Skeletal muscle cell (primary cell): Measurements from ENCODE around the gene POLDIP2.
A peak's percentile ranks its signal among the peaks of the same experiment; 100 is the strongest.

ENCODE experiments used
- DNase-seq: peaks from one replicate; pipeline ENCODE4 v3.0.0-alpha.2; 2010; ENCODE audit warnings: low read depth
- H3K4me3 ChIP-seq: 2 replicates; pipeline ENCODE4 v1.5.1; 2011; ENCODE audit warnings: low read depth, mild to moderate bottlenecking, control low read depth, low read length, moderate library complexity

The POLDIP2 gene

DNA sequence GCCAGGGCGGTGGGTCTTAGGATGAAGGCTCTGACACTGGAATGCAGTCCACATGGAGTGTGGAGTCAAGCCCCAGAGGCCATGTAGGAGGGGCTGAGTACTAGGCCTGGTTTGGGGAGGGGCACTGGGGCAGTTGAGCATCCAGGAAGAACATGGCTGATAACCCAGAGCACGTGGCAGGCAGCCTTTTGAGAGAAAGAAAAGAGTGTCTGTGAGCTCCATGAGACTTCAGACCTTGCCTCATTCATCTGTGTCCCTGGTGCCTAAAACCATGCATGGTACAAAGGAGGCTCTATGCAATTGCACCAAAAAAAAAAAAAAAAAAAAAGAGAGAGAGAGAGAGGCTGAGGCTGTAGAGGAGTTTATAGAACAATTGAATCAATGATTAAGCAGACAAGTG, 34.1 kb upstream of the POLDIP2 start:
- no peak overlapping the region for H3K4me3 ChIP-seq
- DNase-seq, result no peak

DNA sequence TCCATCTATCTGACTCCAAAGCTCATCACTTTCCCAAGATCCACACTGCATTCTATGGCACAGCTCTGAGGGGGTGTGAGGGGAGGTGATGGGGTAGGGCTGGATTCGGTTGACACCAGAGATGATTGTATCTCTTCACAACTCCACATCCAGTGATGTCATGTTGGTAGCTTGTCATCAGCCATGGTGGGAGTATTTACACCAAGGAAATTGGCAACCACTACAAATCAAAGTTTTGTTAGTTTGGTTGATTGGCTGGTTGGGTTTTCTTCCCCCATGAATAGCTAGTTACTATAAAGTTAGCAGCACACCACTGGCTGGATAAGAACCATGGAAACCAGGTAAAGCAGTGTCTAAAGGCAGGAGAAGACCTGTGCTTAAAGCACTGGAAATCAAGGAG, 33.7 kb upstream of the POLDIP2 start:
- H3K4me3 ChIP-seq, result no peak overlapping the region
- no peak for DNase-seq

DNA sequence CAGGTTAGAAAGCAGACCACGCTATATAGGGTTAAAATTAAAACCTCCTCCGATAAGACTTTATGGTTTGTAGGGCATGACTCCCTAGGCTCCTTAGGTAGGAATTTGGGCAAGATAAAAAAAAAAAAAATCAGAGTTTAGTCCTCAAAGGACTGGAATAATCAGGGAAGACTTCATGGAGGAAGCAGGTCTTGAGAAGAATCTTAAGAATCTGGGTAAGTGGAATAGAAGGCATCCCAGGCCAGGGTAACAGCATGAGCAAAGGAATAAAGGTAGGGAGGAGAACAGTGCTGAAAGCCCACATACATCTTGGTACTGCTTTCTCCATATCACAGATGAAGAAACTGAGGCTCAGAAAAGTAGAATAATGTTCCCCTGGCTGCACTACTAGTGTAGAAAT, 33.2 kb upstream of the POLDIP2 start:
- no peak for DNase-seq
- no peak overlapping the region for H3K4me3 ChIP-seq

DNA sequence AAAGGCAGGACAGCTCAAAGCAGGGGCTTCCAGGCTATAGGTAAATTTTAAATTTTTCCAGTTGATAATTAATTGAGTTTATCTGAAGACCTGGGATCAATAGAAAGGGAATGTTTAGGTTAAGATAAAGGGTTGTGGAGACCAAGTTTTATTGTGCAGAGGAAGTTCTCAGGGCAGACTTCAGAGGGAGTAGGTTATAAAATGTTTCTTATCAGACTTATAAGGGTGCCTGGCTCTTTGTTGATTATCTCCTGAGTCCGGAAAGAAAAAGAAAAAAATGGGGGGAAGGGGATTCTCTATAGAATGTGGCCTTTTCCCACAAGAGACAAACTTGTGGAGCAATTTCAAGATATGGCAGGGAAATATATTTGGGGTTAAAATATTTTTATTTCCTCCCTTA, 32.8 kb upstream of the POLDIP2 start:
- no peak for DNase-seq

DNA sequence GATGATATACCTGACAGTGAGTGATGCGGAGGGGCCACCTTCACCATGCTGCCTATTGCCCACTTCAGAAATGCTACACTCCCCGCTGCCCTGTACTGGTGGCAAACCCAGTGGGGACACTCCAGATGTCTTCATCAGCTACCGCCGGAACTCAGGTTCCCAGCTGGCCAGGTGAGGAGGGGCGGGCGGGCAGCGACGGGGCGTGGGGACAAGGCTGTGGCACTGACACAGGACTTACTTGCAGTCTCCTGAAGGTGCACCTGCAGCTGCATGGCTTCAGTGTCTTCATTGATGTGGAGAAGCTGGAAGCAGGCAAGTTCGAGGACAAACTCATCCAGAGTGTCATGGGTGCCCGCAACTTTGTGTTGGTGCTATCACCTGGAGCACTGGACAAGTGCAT, 30.8 kb upstream of the POLDIP2 start:
- DNase-seq, result no peak

More for the DNA sequence above, 32.8 kb upstream of the POLDIP2 start:
- H3K4me3 ChIP-seq, result no peak overlapping the region

GRCh38 chr17:28386391-28386790, 29.1 kb upstream of the POLDIP2 start:
- no peak for DNase-seq
- no peak overlapping the region for H3K4me3 ChIP-seq

More for the DNA sequence above, 30.8 kb upstream of the POLDIP2 start:
- H3K4me3 ChIP-seq, result no peak overlapping the region

GRCh38 chr17:28385406-28385805, 28.1 kb upstream of the POLDIP2 start:
- no peak overlapping the region for H3K4me3 ChIP-seq
- DNase-seq, result no peak

GRCh38 chr17:28385037-28385400, 27.7 kb upstream of the POLDIP2 start:
- no peak for DNase-seq

DNA sequence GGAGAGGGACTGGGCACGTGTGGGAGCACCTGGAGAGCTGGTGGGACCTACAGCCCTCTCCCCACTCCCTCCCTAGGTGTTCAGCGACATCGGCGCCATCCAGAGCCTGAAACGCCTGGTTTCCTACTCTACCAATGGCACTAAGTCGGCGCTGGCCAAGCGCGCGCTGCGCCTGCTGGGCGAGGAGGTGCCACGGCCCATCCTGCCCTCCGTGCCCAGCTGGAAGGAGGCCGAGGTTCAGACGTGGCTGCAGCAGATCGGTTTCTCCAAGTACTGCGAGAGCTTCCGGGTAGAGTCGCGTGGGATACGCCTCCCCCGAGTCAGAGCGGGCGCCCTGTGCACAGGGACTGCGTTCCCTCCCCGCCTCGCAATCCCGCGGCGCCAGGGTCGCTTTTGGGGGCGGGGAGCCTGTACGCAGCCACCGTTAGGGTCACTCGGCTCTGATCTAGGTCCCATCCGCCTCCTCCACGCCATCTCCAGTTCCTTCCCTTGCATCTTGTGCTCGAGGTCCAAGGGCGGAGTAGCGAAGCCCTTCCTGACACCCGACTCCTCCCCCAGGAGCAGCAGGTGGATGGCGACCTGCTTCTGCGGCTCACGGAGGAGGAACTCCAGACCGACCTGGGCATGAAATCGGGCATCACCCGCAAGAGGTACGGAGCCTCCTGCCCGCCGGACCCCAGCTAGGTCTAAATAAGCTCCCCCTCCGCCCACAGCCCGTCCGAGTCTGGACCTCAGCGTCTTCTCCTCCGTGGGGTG, 27.1 kb upstream of the POLDIP2 start:
- H3K4me3 ChIP-seq, result peak overlapping the region; percentile 25
- DNase-seq, result no peak

More at GRCh38 chr17:28385037-28385400, 27.7 kb upstream of the POLDIP2 start:
- no peak overlapping the region for H3K4me3 ChIP-seq

- DNase-seq, result no peak
- H3K4me3 ChIP-seq, result no peak overlapping the region
Measured at GRCh38 chr17:28381141-28381825, 24.0 kb upstream of the POLDIP2 start.

GRCh38 chr17:28379814-28380801, 22.8 kb upstream of the POLDIP2 start:
- DNase-seq, result no peak
- no peak overlapping the region for H3K4me3 ChIP-seq

DNA sequence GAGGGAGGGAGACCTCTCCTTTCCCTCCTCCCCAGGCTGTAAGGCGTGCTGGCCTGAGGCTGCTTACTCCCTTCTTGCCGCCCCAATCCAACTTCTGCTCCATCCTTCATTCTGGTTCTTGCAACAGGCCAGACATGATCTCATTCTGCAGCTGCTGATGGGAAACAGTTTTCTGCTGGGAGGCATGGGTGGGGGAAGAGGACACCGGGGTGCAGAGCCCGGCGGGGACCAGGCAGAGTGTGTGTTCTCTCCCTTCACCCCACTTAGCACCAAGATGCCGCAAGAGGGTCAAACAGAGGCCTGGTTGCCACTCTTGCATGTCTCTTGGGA, 15.6 kb upstream of the POLDIP2 start:
- H3K4me3 ChIP-seq, result peak overlapping the region; percentile 71
- no peak for DNase-seq

GRCh38 chr17:28372203-28372944, 15.0 kb upstream of the POLDIP2 start:
- DNase-seq, result no peak
- H3K4me3 ChIP-seq, result peak overlapping the region; percentile 71

DNA sequence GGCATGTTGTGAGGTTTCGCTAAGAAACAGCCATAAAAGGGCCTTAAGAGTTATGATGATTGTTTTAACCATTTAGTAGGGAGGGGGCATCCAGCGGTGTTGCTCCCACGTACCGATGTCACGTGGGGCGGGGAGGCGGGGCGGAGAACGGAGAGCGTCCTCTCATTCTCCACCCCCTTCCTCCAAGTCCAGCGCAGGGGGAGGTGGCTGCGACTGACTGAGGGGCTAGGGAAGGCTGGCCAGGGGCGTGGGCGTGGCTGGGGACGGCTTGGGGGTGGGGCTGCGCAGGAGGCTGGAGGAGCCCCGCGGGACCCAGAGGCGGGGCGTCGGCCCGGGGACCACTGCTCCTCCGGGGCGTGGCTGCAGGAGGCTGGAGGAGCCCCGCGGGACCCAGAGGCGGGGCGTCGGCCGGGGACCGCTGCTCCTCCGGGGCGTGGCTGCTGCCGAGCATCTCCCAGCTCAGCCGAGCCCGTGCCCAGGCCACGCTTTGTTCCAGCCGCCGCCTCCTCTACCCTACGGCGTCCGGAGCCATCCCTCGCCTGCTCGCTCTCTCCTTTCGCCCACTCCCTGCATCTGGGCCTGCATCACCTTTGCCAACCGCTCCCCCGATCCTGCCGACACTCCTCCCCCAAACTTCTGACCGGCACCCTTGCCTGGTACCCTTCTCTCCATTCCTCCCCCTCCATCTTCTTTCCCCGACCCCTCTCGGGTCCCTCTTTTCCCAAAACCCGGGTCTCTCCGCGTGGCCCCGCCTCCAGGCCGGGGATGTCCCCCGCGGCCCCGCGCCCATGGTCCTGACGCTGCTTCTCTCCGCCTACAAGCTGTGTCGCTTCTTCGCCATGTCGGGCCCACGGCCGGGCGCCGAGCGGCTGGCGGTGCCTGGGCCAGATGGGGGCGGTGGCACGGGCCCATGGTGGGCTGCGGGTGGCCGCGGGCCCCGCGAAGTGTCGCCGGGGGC, 14.2 kb upstream of the POLDIP2 start, which contains the start of gene SARM1:
TSS of gene SARM1 (plus strand) at position 450 of the 958 bp plus-strand sequence. CDS start at position 789, 339 bp downstream.
- peak within 1 kb of the TSS; percentile 71 for H3K4me3 ChIP-seq
- peak; percentile 67 for DNase-seq

GRCh38 chr17:28370744-28371103, 13.4 kb upstream of the POLDIP2 start:
- H3K4me3 ChIP-seq, result peak overlapping the region; percentile 71
- no peak for DNase-seq

DNA sequence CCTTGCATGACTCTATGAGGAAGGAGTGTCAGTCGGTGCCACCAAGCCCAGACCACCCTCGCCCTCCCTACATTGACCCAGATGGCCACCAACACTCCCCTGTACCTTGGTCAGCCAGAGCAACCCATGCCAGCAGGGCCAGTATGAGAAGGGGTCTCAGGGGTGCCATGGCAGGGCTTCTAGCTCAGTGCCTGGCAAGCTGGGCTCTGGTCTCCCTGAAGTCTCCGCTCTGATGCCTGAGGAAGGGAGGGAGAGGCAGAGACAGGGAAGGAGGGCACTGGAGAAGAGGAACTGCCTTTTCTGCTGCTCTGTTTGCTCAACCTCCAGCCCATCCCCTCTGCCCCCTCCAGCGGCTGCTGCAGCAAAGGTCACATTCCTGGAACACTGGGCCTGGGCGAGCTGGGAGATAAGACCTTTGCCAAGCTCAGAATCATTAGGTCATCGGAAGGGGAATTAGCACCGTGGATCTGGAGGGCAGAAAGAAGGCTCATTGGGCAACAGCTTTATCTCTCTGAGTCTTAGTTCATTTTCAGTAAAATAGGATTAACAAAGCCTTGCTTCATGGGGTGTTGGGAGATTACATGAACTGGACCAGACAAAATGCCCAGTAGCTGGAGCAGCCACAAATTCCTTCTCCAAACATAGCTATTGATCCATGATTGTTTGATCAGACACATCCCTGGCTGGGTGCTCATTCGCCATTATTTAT, 12.9 kb upstream of the POLDIP2 start, which contains the start of gene VTN:
TSS of gene VTN (minus strand) at position 273 of the 709 bp plus-strand sequence. CDS start at position 169, 104 bp downstream.
- peak within 1 kb of the TSS; percentile 71 for H3K4me3 ChIP-seq

GRCh38 chr17:28369684-28370034, 12.3 kb upstream of the POLDIP2 start:
- no peak overlapping the region for H3K4me3 ChIP-seq
- no peak for DNase-seq

More for the DNA sequence above, 12.9 kb upstream of the POLDIP2 start, which contains the start of gene VTN:
- DNase-seq, result no peak
